ENCODE results near the gene ALDH1A3.

The ALDH1A3 gene

DNA sequence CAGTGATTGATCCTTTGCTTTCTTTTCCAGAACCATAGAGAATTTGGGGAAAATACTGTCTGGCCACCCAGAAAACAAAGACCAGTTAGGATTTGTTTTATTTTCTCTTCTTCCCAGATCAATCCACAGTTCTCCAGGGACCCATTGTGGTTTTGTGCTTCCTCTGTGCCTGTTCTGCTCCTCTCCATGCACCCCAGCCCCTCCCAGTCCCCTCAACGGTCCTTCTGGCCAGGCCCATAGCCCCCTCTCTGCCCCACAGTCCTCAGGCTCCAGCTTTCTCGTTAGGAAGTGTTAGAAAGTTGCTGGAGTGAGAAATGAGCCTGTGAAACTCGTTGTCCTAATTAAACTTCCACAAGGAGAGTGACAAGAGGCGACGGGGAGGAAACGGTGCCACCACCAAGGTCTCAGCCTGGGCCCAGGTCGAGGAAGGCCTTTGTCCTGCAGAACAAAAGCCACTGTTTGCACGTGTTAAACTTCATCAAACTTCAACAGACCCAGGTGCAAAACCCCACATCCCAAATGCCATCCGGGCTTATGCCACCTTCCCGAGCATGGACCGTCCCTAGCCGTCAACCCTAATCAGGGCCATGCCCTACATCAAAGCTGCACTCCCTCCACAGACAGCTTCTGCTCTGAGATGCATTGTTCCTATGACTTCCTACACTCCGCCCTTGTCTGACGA, 18.7 kb upstream of the ALDH1A3 start:
- Histone ChIP-seq H3K36me3 (ENCODE audit: insufficient read depth) (no peaks in the 10 kb centered on the region), H4K20me1 (ENCODE audit: insufficient read depth) (no peaks in the 10 kb centered on the region), H3K4me1 (ENCODE audit: low read depth, poor library complexity, severe bottlenecking) (no peaks in the 10 kb centered on the region), H3K27me3 (ENCODE audit: insufficient read depth, low read depth) (no peaks in the 10 kb centered on the region), H2AFZ (ENCODE audit: low read depth) (no peak overlapping the region), H3K9ac (no peak overlapping the region), H3K27ac (no peak overlapping the region), H3K79me2 (ENCODE audit: insufficient read depth, low read depth) (no peaks in the 10 kb centered on the region), H3K4me2 (no peak overlapping the region), H3K4me3 (IDR thresholded peaks at IDR 0.05; ENCODE audit: insufficient read depth, low read depth, low read length) (no peak overlapping the region)
- TF ChIP-seq, protein P1, sequence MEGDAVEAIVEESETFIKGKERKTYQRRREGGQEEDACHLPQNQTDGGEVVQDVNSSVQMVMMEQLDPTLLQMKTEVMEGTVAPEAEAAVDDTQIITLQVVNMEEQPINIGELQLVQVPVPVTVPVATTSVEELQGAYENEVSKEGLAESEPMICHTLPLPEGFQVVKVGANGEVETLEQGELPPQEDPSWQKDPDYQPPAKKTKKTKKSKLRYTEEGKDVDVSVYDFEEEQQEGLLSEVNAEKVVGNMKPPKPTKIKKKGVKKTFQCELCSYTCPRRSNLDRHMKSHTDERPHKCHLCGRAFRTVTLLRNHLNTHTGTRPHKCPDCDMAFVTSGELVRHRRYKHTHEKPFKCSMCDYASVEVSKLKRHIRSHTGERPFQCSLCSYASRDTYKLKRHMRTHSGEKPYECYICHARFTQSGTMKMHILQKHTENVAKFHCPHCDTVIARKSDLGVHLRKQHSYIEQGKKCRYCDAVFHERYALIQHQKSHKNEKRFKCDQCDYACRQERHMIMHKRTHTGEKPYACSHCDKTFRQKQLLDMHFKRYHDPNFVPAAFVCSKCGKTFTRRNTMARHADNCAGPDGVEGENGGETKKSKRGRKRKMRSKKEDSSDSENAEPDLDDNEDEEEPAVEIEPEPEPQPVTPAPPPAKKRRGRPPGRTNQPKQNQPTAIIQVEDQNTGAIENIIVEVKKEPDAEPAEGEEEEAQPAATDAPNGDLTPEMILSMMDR (conservative IDR thresholded peaks at IDR 0.05; ENCODE audit: low read depth, low read length), result no peak

DNA sequence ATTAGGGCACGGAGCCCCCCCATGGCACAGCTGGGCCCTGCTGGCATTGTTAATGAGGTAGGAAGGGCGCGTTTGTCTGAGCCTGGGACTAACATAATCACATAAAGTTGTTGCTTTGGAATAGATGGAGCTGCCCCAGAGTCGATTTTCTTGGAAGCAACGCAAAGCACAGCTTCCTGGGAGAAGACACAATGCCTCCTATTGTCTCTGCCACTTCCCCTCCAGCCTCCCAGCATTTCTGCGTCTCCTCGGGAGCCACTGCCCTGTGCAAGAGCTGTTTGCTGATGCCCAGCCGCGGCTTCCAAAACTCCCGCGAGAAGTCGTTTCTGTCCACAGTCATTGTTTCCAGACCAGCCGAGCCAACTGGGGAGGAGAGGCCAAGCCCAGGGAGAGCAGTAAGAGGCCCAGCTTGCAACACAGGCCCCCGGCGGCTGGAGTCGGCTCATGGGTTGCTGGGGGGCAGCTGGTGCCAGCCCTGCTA, 18.1 kb upstream of the ALDH1A3 start:
- H3K4me1 ChIP-seq (ENCODE audit: low read depth, poor library complexity, severe bottlenecking), result no peaks in the 10 kb centered on the region
- no peak overlapping the region for H2AFZ ChIP-seq (ENCODE audit: low read depth)
- no peaks in the 10 kb centered on the region for H3K36me3 ChIP-seq (ENCODE audit: insufficient read depth)
- no peaks in the 10 kb centered on the region for H3K79me2 ChIP-seq (ENCODE audit: insufficient read depth, low read depth)
- H3K27me3 ChIP-seq (ENCODE audit: insufficient read depth, low read depth), result no peaks in the 10 kb centered on the region
- no peak overlapping the region for H3K27ac ChIP-seq
- H3K4me3 ChIP-seq (IDR thresholded peaks at IDR 0.05; ENCODE audit: insufficient read depth, low read depth, low read length), result no peak overlapping the region
- H3K9ac ChIP-seq, result no peak overlapping the region
- TF ChIP-seq, protein P1 (conservative IDR thresholded peaks at IDR 0.05; ENCODE audit: low read depth, low read length), result no peak
- H4K20me1 ChIP-seq (ENCODE audit: insufficient read depth), result no peaks in the 10 kb centered on the region
- no peak overlapping the region for H3K4me2 ChIP-seq

DNA sequence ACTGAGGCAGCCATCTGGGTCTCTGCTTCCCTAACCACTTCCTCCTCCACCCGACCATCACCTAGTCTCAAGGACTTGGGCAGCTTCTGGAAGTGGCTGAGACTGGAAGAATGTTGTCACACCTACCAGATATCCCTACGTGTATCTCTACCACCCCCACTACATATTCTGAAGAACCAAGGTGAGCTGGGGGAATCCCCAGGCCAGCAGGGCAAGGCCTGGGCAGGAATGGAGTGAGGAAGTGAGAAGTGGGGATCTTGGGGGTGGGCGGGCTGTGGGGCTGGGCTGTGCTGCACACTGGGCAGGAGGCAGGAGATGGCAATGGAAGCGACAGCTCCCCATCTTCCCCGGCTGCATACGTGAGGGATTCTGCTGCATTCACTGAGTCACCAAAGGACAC, 17.5 kb upstream of the ALDH1A3 start:
- Histone ChIP-seq H3K9ac (no peak overlapping the region), H3K27me3 (ENCODE audit: insufficient read depth, low read depth) (no peaks in the 10 kb centered on the region)

DNA sequence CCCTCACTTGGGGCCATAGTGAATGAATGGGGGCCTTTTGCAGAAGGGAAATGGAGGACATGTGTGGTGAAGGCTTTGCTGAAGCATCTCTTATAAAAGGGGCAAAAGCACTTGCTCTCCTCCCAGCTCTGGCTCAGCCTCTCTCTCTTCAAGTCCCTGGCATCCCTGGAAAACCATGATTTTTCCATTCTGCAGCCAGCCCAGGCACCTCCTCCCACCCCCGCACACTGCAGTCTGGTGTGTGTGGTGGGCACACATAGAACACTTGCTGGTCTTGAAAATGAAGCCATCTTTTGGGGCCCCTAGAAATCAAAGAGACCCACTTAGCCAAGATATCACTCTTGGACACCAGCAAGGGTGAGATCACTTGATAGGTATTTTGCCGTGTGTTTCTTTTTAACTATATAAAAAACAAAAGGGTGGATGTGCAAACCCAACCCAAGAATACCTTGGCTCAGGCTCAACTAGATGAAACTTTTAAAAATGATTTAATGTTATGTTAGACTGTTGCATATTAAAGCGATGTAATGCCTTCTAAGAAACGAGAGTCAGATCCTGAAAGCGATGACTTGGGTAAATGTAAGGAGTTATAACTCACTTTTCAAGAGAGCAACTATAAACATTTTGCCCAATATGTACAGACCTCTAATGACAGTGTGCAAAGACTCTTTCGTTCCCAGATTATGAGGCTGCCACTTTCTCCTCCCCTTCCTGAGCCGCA, 16.4 kb upstream of the ALDH1A3 start:
- H3K4me3 ChIP-seq (IDR thresholded peaks at IDR 0.05; ENCODE audit: insufficient read depth, low read depth, low read length), result no peak overlapping the region
- H3K27ac ChIP-seq, result no peak overlapping the region
- no peaks in the 10 kb centered on the region for H3K79me2 ChIP-seq (ENCODE audit: insufficient read depth, low read depth)
- TF ChIP-seq, protein P1 (conservative IDR thresholded peaks at IDR 0.05; ENCODE audit: low read depth, low read length), result no peak
- H3K4me2 ChIP-seq, result no peak overlapping the region
- H3K4me1 ChIP-seq (ENCODE audit: low read depth, poor library complexity, severe bottlenecking), result no peaks in the 10 kb centered on the region
- H2AFZ ChIP-seq (ENCODE audit: low read depth), result no peak overlapping the region
- no peaks in the 10 kb centered on the region for H4K20me1 ChIP-seq (ENCODE audit: insufficient read depth)
- no peaks in the 10 kb centered on the region for H3K36me3 ChIP-seq (ENCODE audit: insufficient read depth)
- H3K9ac ChIP-seq, result no peak overlapping the region
- no peaks in the 10 kb centered on the region for H3K27me3 ChIP-seq (ENCODE audit: insufficient read depth, low read depth)

More for the DNA sequence above, 17.5 kb upstream of the ALDH1A3 start:
- Histone ChIP-seq H3K4me1 (ENCODE audit: low read depth, poor library complexity, severe bottlenecking) (no peaks in the 10 kb centered on the region), H3K79me2 (ENCODE audit: insufficient read depth, low read depth) (no peaks in the 10 kb centered on the region), H3K27ac (no peak overlapping the region), H2AFZ (ENCODE audit: low read depth) (no peak overlapping the region), H4K20me1 (ENCODE audit: insufficient read depth) (no peaks in the 10 kb centered on the region), H3K4me3 (IDR thresholded peaks at IDR 0.05; ENCODE audit: insufficient read depth, low read depth, low read length) (no peak overlapping the region), H3K36me3 (ENCODE audit: insufficient read depth) (no peaks in the 10 kb centered on the region), H3K4me2 (no peak overlapping the region)
- TF ChIP-seq, protein P1 (conservative IDR thresholded peaks at IDR 0.05; ENCODE audit: low read depth, low read length), result no peak

All from KMS-11 (cell line).